ENCODE measurements around the gene SLA2. TPM values are rescaled to one million over a fixed set of nuclear protein-coding genes. Genes with fewer than 3 reads are reported as not detected.
"Not testable (repeated sequence)": the region's sequence is repeated elsewhere in the genome, so short reads cannot be mapped to it uniquely, and the experiment has no call there.

The SLA2 gene
- polyA plus RNA-seq, 2 donors = 0.55 to 0.57 TPM

DNA sequence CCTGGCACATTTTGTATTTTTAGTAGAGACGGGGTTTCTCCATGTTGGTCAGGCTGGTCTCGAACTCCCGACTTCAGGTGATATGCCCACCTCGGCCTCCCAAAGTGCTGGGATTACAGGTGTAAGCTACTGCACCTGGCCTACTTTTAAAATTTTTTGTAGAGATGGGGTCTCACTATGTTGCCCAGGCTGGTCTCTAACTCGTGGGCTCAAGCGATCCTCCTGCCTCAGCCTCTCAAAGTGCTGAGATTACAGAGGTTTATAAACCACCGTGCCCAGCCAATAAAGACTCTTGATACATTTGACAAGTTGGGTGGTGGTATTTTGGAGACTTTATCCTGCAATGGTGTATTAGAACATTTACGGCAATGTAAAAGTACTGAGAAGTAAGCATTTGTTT lies 29.5 kb upstream of the SLA2 start:
- 93 to 97% methylated on average over 8 of the region's 8 CpGs for WGBS, 2 donors
- not testable (repeated sequence) for H3K9me3 ChIP-seq (ENCODE audit: control insufficient read depth in 2 of 2, insufficient read depth in 1 of 2, low read depth in 1 of 2, low read length in 1 of 2); H3K4me3 ChIP-seq (ENCODE audit: low read depth in 1 of 2, low read length in 2 of 2); H3K27me3 ChIP-seq (ENCODE audit: control insufficient read depth in 1 of 2, insufficient read depth in 2 of 2, low read length in 2 of 2); H3K27ac ChIP-seq (ENCODE audit: low read depth in 2 of 2, low read length in 1 of 2); H3K4me1 ChIP-seq (ENCODE audit: control insufficient read depth in 2 of 2, insufficient read depth in 2 of 2, low read length in 1 of 2); H3K36me3 ChIP-seq (ENCODE audit: control insufficient read depth in 2 of 2, insufficient read depth in 2 of 2, low read length in 1 of 2)

DNA sequence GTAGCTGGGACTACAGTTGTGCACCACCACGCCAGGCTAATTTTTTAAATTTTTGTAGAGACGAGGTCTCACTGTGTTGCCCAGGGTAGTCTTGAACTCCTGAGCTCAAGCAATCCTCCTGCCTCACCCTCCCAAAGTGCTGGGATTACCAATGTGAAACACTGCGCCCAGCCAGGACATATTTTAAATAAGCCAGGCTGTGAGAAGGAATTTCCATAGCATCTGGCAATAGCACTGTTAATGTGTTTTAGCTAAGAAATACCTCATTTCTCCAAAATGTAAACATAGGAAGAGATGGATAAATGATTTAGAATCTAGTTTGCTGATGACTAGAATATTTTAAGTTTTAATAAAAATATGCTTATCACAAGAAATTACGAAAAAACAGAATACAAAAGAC lies 27.0 kb upstream of the SLA2 start:
- Histone ChIP-seq H3K27me3 (ENCODE audit: control insufficient read depth in 1 of 2, insufficient read depth in 2 of 2, low read length in 2 of 2) (no peaks in the 10 kb centered on the region), H3K27ac (ENCODE audit: low read depth in 2 of 2, low read length in 1 of 2) (no peak overlapping the region), H3K9me3 (ENCODE audit: control insufficient read depth in 2 of 2, insufficient read depth in 1 of 2, low read depth in 1 of 2, low read length in 1 of 2) (no peaks in the 10 kb centered on the region), H3K36me3 (ENCODE audit: control insufficient read depth in 2 of 2, insufficient read depth in 2 of 2, low read length in 1 of 2) (peaks cover 0 to 10% of the 10 kb centered on the region in 2 donors), H3K4me1 (ENCODE audit: control insufficient read depth in 2 of 2, insufficient read depth in 2 of 2, low read length in 1 of 2) (no peaks in the 10 kb centered on the region), H3K4me3 (ENCODE audit: low read depth in 1 of 2, low read length in 2 of 2) (no peak overlapping the region)
- WGBS, 2 donors = 82 to 85% methylated on average over 4 of the region's 4 CpGs

GRCh38 chr20:36670665-36671357 lies 24.8 kb upstream of the SLA2 start:
- Histone ChIP-seq H3K27ac (ENCODE audit: low read depth in 2 of 2, low read length in 1 of 2) (no peak overlapping the region), H3K36me3 (ENCODE audit: control insufficient read depth in 2 of 2, insufficient read depth in 2 of 2, low read length in 1 of 2) (peaks cover 0 to 4% of the 10 kb centered on the region in 2 donors), H3K27me3 (ENCODE audit: control insufficient read depth in 1 of 2, insufficient read depth in 2 of 2, low read length in 2 of 2) (no peaks in the 10 kb centered on the region), H3K9me3 (ENCODE audit: control insufficient read depth in 2 of 2, insufficient read depth in 1 of 2, low read depth in 1 of 2, low read length in 1 of 2) (no peaks in the 10 kb centered on the region), H3K4me3 (ENCODE audit: low read depth in 1 of 2, low read length in 2 of 2) (no peak overlapping the region), H3K4me1 (ENCODE audit: control insufficient read depth in 2 of 2, insufficient read depth in 2 of 2, low read length in 1 of 2) (no peaks in the 10 kb centered on the region)
- 93 to 95% methylated on average over 3 of the region's 3 CpGs for WGBS, 2 donors

DNA sequence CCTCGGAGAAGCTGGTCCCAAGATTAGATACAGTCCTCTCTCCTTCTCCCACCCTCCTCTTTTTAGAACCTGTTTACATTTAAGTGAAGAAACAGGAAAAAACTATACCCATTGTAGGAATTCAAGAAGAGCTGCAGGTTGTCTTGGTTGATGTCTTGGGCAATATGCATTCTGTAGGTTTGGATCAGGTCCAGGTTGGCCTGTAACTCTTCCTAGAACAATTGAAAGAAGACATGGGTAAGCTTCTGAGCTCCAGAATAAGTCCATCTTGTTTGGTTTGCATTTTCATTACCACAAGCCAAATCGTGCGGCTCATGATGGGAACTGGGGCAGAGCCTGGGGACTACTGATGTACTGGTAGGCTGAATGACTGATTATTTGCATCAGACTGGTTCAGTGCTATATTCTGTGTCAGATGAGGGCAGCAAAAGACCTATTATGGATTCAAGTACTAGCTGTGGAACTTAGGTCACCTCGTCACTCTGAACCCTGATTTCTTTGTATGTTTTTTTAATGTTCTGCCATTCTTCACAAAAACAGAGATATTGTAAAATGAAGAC lies 20.3 kb upstream of the SLA2 start:
- Histone ChIP-seq H3K27ac (ENCODE audit: low read depth in 2 of 2, low read length in 1 of 2) (no peak overlapping the region), H3K27me3 (ENCODE audit: control insufficient read depth in 1 of 2, insufficient read depth in 2 of 2, low read length in 2 of 2) (no peaks in the 10 kb centered on the region), H3K36me3 (ENCODE audit: control insufficient read depth in 2 of 2, insufficient read depth in 2 of 2, low read length in 1 of 2) (peaks cover 0 to 4% of the 10 kb centered on the region in 2 donors), H3K4me3 (ENCODE audit: low read depth in 1 of 2, low read length in 2 of 2) (no peak overlapping the region), H3K4me1 (ENCODE audit: control insufficient read depth in 2 of 2, insufficient read depth in 2 of 2, low read length in 1 of 2) (no peaks in the 10 kb centered on the region), H3K9me3 (ENCODE audit: control insufficient read depth in 2 of 2, insufficient read depth in 1 of 2, low read depth in 1 of 2, low read length in 1 of 2) (no peaks in the 10 kb centered on the region)
- WGBS, 2 donors = 60 to 65% methylated on average over 4 of the region's 4 CpGs

GRCh38 chr20:36663031-36663430 lies 17.0 kb upstream of the SLA2 start:
- Histone ChIP-seq H3K27ac (ENCODE audit: low read depth in 2 of 2, low read length in 1 of 2) (no peak overlapping the region), H3K36me3 (ENCODE audit: control insufficient read depth in 2 of 2, insufficient read depth in 2 of 2, low read length in 1 of 2) (no peaks in the 10 kb centered on the region), H3K4me1 (ENCODE audit: control insufficient read depth in 2 of 2, insufficient read depth in 2 of 2, low read length in 1 of 2) (no peaks in the 10 kb centered on the region), H3K4me3 (ENCODE audit: low read depth in 1 of 2, low read length in 2 of 2) (no peak overlapping the region), H3K9me3 (ENCODE audit: control insufficient read depth in 2 of 2, insufficient read depth in 1 of 2, low read depth in 1 of 2, low read length in 1 of 2) (no peaks in the 10 kb centered on the region), H3K27me3 (ENCODE audit: control insufficient read depth in 1 of 2, insufficient read depth in 2 of 2, low read length in 2 of 2) (no peaks in the 10 kb centered on the region)
- 77 to 80% methylated on average over 2 of the region's 2 CpGs for WGBS, 2 donors

DNA sequence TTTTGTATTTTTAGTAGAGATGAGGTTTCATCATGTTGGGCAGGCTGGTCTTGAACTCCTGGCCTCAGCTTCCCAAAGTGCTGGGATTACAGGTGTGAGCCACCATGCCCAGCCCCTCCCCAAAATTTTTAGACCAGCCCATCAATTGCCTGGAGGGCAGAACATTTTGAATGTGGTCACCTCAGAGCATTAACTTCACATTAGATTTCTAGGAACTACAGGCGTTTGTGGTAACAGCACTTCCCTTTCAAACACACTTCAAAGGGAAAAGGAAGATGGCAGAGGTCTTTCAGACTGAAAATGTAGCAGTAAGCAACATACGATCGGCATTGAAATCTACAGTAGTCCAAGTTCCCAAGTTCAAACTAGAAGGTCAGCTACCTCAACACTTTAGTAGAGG lies 12.3 kb upstream of the SLA2 start:
- H3K27ac ChIP-seq (ENCODE audit: low read depth in 2 of 2, low read length in 1 of 2) = no peak overlapping the region
- peaks cover 5 to 12% of the 10 kb centered on the region in 2 donors for H3K36me3 ChIP-seq (ENCODE audit: control insufficient read depth in 2 of 2, insufficient read depth in 2 of 2, low read length in 1 of 2)
- no peaks in the 10 kb centered on the region for H3K9me3 ChIP-seq (ENCODE audit: control insufficient read depth in 2 of 2, insufficient read depth in 1 of 2, low read depth in 1 of 2, low read length in 1 of 2)
- 68 to 81% methylated on average over 3 of the region's 3 CpGs for WGBS, 2 donors
- H3K4me1 ChIP-seq (ENCODE audit: control insufficient read depth in 2 of 2, insufficient read depth in 2 of 2, low read length in 1 of 2) = no peaks in the 10 kb centered on the region
- no peak overlapping the region for H3K4me3 ChIP-seq (ENCODE audit: low read depth in 1 of 2, low read length in 2 of 2)
- H3K27me3 ChIP-seq (ENCODE audit: control insufficient read depth in 1 of 2, insufficient read depth in 2 of 2, low read length in 2 of 2) = no peaks in the 10 kb centered on the region

- Histone ChIP-seq H3K4me3 (ENCODE audit: low read depth in 1 of 2, low read length in 2 of 2) (no peak overlapping the region), H3K27me3 (ENCODE audit: control insufficient read depth in 1 of 2, insufficient read depth in 2 of 2, low read length in 2 of 2) (no peaks in the 10 kb centered on the region), H3K36me3 (ENCODE audit: control insufficient read depth in 2 of 2, insufficient read depth in 2 of 2, low read length in 1 of 2) (peaks cover 5 to 16% of the 10 kb centered on the region in 2 donors), H3K27ac (ENCODE audit: low read depth in 2 of 2, low read length in 1 of 2) (no peak overlapping the region), H3K9me3 (ENCODE audit: control insufficient read depth in 2 of 2, insufficient read depth in 1 of 2, low read depth in 1 of 2, low read length in 1 of 2) (no peaks in the 10 kb centered on the region), H3K4me1 (ENCODE audit: control insufficient read depth in 2 of 2, insufficient read depth in 2 of 2, low read length in 1 of 2) (no peaks in the 10 kb centered on the region)
- WGBS, 2 donors = 74 to 78% methylated on average over 4 of the region's 4 CpGs
These were observed 10.7 kb upstream of the SLA2 start for GRCh38 chr20:36656733-36657132.

DNA sequence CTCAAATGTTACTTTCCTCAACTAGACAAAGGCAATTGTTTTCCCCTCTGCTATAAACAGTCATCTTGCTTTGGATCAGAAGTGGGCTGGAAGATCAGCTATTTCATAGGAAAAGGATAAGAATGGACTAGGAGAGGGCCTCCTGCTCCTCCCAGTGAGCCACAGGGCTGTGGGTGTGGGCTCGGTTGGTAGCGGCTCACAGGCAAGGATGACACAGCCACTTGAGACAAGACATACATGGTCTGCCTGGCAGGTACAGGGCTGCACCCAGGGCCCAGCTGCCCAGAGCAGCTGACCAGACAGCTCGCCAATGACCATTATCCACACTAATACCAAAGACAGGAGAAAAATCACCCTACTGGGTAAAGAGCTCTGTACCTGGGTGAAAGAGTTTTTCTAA lies 9.0 kb upstream of the SLA2 start:
- Histone ChIP-seq H3K4me3 (ENCODE audit: low read depth in 1 of 2, low read length in 2 of 2) (no peak overlapping the region), H3K27ac (ENCODE audit: low read depth in 2 of 2, low read length in 1 of 2) (no peak overlapping the region), H3K4me1 (ENCODE audit: control insufficient read depth in 2 of 2, insufficient read depth in 2 of 2, low read length in 1 of 2) (no peaks in the 10 kb centered on the region), H3K36me3 (ENCODE audit: control insufficient read depth in 2 of 2, insufficient read depth in 2 of 2, low read length in 1 of 2) (peaks cover 5 to 18% of the 10 kb centered on the region in 2 donors), H3K27me3 (ENCODE audit: control insufficient read depth in 1 of 2, insufficient read depth in 2 of 2, low read length in 2 of 2) (no peaks in the 10 kb centered on the region), H3K9me3 (ENCODE audit: control insufficient read depth in 2 of 2, insufficient read depth in 1 of 2, low read depth in 1 of 2, low read length in 1 of 2) (no peaks in the 10 kb centered on the region)
- 97 to 98% methylated on average over 3 of the region's 3 CpGs for WGBS, 2 donors

DNA sequence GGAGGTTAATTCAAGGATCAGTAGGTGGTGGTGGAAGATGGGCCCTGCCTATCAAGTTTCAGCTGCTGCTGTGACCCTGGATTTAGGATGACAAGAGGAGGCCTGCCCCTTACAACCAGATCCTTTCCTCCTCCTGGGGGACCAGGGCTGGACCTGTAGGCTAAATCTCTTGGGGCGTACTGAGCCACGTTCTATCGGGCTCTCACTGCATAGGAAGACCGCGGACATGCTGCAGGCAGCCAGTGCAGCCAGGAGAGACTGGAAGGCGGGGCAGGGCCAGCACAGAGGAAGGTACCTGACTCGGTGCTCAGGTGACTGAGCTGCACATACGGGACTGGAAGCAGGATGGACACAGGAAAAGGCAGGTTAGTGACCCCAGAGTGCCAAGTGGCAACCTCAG lies 8.5 kb upstream of the SLA2 start:
- WGBS, 2 donors = 94 to 95% methylated on average over 8 of the region's 8 CpGs
- H3K36me3 ChIP-seq (ENCODE audit: control insufficient read depth in 2 of 2, insufficient read depth in 2 of 2, low read length in 1 of 2) = peaks cover 5 to 18% of the 10 kb centered on the region in 2 donors
- no peaks in the 10 kb centered on the region for H3K4me1 ChIP-seq (ENCODE audit: control insufficient read depth in 2 of 2, insufficient read depth in 2 of 2, low read length in 1 of 2)
- H3K27me3 ChIP-seq (ENCODE audit: control insufficient read depth in 1 of 2, insufficient read depth in 2 of 2, low read length in 2 of 2) = no peaks in the 10 kb centered on the region
- H3K4me3 ChIP-seq (ENCODE audit: low read depth in 1 of 2, low read length in 2 of 2) = no peak overlapping the region
- no peaks in the 10 kb centered on the region for H3K9me3 ChIP-seq (ENCODE audit: control insufficient read depth in 2 of 2, insufficient read depth in 1 of 2, low read depth in 1 of 2, low read length in 1 of 2)
- H3K27ac ChIP-seq (ENCODE audit: low read depth in 2 of 2, low read length in 1 of 2) = no peak overlapping the region

GRCh38 chr20:36653456-36653855 lies 7.5 kb upstream of the SLA2 start:
- Histone ChIP-seq H3K27me3 (ENCODE audit: control insufficient read depth in 1 of 2, insufficient read depth in 2 of 2, low read length in 2 of 2) (no peaks in the 10 kb centered on the region), H3K36me3 (ENCODE audit: control insufficient read depth in 2 of 2, insufficient read depth in 2 of 2, low read length in 1 of 2) (peaks cover 5 to 18% of the 10 kb centered on the region in 2 donors), H3K27ac (ENCODE audit: low read depth in 2 of 2, low read length in 1 of 2) (no peak overlapping the region), H3K9me3 (ENCODE audit: control insufficient read depth in 2 of 2, insufficient read depth in 1 of 2, low read depth in 1 of 2, low read length in 1 of 2) (no peaks in the 10 kb centered on the region), H3K4me3 (ENCODE audit: low read depth in 1 of 2, low read length in 2 of 2) (no peak overlapping the region), H3K4me1 (ENCODE audit: control insufficient read depth in 2 of 2, insufficient read depth in 2 of 2, low read length in 1 of 2) (no peaks in the 10 kb centered on the region)
- WGBS, 2 donors = 90 to 91% methylated on average over 9 of the region's 9 CpGs

Data from esophagus (tissue), 2 donors.